ENCODE measurements around the gene PCDH12.

Gene PCDH12

DNA sequence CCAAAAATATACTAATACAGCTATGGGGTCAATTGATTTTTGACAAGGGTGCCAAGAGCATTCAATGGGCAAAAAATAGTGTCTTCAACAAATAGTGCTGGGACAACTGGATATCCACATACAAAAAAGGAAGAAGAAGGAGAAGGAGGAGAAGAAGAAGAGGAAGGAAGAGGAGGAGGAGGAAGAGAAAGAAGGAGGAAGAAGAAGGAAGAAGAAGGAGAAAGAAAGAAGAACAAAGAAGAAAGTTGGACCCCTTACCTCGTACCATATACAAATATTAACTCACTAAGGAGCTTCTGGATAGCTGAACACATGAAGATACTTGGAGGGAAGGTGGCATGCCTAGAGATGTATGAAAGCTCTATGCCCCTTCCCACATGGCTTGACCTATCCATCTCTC lies 51.5 kb downstream of the PCDH12 start:
- no peak for DNase-seq

GRCh38 chr5:141904551-141904950 lies 53.5 kb downstream of the PCDH12 start:
- no peak for DNase-seq

- DNase-seq, result no peak
These were observed 54.7 kb downstream of the PCDH12 start for GRCh38 chr5:141903261-141903660.

DNA sequence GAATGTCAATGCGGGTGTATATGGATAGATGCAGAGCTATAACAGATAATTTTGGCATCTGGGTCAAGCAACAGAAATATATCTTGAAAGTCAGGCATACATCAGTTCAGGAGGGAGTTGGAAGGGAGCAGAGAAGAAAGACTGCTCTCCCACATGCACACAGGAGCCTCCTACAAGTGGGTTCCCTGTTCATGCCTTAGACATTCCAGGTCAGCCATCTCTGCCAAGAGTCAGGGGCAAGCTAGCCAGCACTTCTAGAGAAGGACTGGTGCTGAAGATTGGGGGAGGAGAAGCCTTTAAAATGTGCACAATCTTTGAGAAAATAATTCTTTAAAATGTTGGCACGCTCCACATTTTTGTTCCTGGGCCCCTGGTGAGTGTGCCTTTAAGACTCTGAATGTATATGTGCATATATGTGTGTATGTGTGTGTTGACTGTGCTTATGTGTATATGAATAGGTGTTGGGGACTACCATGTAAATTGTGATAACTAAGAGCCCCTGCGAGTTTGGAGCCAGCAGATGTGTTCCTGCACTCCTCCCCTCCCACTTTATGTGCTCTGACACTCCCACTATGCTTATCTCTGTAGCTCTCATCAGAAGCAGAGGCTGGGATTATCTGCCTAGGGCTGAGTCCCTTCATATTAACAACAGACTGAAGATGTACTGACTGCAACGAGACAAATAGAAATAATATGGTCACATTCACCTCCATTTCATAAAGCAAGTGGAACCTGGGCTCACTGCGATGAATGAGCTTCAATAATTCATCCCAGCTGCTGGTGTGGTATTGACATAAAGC lies 55.8 kb downstream of the PCDH12 start:
- DNase-seq, result no peak

- no peak for DNase-seq
These were observed 59.5 kb downstream of the PCDH12 start for GRCh38 chr5:141898448-141899049.

- DNase-seq, result no peak
These were observed 60.6 kb downstream of the PCDH12 start for GRCh38 chr5:141897425-141897824.
